ENCODE results near the gene ASIC2. TPM values are rescaled to one million over a fixed set of nuclear protein-coding genes. Genes with fewer than 3 reads are reported as not detected.

Gene ASIC2
- total RNA-seq, 3 donors from 2014 or later: 0.15 to 0.16 TPM; not detected in 1

DNA sequence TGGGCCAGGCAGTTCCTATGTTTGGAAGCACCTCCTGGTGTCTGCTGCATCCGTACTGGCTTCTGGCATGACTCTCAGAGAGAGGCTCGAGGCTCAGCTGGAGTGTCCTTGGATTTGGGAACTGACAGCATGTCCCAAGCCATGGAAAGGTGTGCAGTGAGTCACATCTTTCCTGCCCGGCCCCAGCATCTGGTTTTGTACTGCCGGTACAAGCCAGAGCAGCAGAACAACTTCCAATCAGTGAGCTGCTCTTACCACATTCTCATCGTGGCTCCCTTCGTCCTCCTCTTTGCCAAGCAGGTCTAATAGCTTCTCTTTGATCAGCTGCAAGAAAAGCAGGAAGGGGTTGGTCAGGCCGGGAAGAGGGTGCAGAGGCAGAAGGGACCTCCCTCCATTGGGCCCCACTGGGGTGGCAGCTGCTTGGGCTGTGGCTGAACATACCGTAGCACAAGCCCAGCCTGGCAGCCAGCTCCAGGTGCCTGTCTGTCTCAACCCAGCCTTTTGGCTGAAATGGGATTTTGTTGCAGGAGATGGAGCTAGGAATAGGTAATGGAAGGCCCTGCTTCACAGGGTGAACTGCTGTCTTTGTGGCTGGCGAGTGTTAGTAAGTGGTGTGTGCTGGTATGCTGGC lies 277.3 kb downstream of the ASIC2 start:
- DNase-seq (ENCODE audit: low spot score in 2 of 2): no peak
- TF ChIP-seq POLR2A (IDR thresholded peaks at IDR 0.05) (no peak), POLR2AphosphoS5 (IDR thresholded peaks at IDR 0.05) (no peak)
- TF ChIP-seq, protein P1, sequence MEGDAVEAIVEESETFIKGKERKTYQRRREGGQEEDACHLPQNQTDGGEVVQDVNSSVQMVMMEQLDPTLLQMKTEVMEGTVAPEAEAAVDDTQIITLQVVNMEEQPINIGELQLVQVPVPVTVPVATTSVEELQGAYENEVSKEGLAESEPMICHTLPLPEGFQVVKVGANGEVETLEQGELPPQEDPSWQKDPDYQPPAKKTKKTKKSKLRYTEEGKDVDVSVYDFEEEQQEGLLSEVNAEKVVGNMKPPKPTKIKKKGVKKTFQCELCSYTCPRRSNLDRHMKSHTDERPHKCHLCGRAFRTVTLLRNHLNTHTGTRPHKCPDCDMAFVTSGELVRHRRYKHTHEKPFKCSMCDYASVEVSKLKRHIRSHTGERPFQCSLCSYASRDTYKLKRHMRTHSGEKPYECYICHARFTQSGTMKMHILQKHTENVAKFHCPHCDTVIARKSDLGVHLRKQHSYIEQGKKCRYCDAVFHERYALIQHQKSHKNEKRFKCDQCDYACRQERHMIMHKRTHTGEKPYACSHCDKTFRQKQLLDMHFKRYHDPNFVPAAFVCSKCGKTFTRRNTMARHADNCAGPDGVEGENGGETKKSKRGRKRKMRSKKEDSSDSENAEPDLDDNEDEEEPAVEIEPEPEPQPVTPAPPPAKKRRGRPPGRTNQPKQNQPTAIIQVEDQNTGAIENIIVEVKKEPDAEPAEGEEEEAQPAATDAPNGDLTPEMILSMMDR (IDR thresholded peaks at IDR 0.05): no peak
- H3K4me3 ChIP-seq: no peak overlapping the region
- no peaks in the 10 kb centered on the region for H3K4me1 ChIP-seq
- H3K9me3 ChIP-seq: no peaks in the 10 kb centered on the region
- H3K27me3 ChIP-seq: no peaks in the 10 kb centered on the region
- H3K36me3 ChIP-seq: no peaks in the 10 kb centered on the region
- H3K27ac ChIP-seq: no peak overlapping the region
- intact Hi-C loops (cut with DNase I; ENCODE audit: low total_unique reads): no loop called here

DNA sequence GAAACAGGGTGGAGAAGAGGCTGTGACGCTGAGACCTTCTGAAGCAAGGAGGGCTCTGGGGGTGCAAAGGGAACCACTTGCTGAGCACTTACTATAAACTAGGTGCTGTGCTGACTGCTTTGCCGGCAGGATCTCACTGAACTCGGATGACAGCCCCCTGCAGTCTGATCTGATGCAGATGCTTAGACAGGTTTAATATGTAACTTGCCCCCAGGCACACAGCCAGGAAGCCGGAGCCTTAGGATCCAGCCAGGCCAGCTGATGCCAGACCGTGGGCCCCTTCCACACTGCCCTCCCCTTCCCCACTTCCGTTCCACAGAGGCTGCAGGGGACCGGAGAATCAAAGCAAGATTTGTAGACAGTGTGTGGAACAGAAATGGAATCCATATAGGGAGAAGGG lies 278.3 kb downstream of the ASIC2 start:
- intact Hi-C loops (cut with DNase I; ENCODE audit: low total_unique reads): no loop called here
- no peak overlapping the region for H3K27ac ChIP-seq
- no peaks in the 10 kb centered on the region for H3K36me3 ChIP-seq
- no peak overlapping the region for H3K4me3 ChIP-seq
- H3K27me3 ChIP-seq: no peaks in the 10 kb centered on the region
- DNase-seq (ENCODE audit: low spot score in 2 of 2): no peak
- H3K4me1 ChIP-seq: no peaks in the 10 kb centered on the region
- no peak for TF ChIP-seq POLR2AphosphoS5 (IDR thresholded peaks at IDR 0.05)
- TF ChIP-seq, protein P1 (IDR thresholded peaks at IDR 0.05): no peak
- no peaks in the 10 kb centered on the region for H3K9me3 ChIP-seq

DNA sequence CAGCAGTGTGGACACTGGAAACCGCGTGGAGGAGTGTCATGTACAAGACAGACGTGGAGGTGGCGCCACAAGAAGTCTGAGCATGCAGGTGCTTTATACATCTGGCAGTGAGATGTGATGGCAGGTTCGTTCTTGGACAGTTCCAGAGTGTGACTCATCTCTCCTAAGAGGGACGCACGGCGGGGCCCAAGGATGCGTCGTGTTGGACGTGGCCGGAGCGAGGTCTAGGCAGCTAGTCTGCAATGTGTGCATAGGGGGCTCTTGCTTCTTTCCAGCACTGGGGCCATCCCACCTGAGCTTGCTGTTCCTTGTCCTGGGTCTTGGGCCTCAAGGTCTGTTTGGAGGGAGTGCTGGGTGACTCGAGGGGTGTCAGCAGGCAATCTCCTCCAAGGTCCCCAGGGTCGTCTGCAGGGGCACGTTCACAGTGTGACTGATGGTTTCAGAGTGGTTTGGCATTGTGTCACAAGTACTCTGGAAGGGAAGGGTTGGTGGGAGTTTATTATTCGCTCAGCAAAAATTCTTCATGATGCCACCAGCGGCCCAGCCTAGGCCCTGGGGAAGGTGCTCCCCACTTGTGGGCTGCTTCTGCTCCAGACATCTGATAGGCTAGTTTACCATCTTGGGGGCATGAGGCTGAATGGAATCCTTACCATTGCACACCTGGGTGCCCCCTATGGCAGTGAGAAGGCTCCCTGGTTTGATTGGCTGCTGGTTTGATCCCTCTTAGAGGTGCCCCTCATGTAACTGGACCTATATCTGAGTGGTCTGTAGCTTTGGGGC lies 279.3 kb downstream of the ASIC2 start:
- Histone ChIP-seq H3K36me3 (no peaks in the 10 kb centered on the region), H3K4me3 (no peak overlapping the region), H3K27me3 (no peaks in the 10 kb centered on the region), H3K4me1 (no peaks in the 10 kb centered on the region), H3K9me3 (no peaks in the 10 kb centered on the region), H3K27ac (no peak overlapping the region)
- intact Hi-C loops (cut with DNase I; ENCODE audit: low total_unique reads): no loop called here
- TF ChIP-seq POLR2AphosphoS5 (IDR thresholded peaks at IDR 0.05): no peak
- TF ChIP-seq, protein P1 (IDR thresholded peaks at IDR 0.05): no peak
- no peak for TF ChIP-seq POLR2A (IDR thresholded peaks at IDR 0.05)
- DNase-seq (ENCODE audit: low spot score in 2 of 2): no peak

DNA sequence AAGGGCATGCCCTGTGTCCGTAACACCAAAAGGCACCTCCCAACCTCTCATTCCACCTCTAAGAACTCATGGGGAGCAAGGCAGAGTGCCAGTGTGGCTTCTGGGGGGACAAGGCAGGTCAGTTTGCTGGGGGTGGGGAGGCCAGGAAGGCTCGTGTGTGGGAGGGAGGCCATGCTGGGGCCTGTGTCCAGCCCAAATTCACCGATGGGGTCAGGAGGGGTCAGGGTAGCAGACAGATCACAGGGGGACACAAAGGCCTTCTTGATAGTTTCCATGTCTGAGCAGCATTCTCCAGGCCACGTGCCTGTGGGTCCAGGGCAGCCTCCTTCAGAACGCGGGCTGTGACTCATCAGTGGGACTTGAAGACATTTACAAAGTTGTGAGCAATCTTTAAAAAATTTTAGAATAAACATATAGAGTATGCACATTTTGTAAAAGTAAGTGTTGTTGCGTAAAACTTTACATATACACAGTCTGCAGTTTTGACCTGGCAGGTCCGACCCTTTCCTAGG lies 280.5 kb downstream of the ASIC2 start:
- intact Hi-C loops (cut with DNase I; ENCODE audit: low total_unique reads): no loop called here
- no peaks in the 10 kb centered on the region for H3K4me1 ChIP-seq
- TF ChIP-seq, protein P1 (IDR thresholded peaks at IDR 0.05): no peak
- TF ChIP-seq POLR2A (IDR thresholded peaks at IDR 0.05) (no peak), POLR2AphosphoS5 (IDR thresholded peaks at IDR 0.05) (no peak)
- no peak overlapping the region for H3K4me3 ChIP-seq
- H3K9me3 ChIP-seq: no peaks in the 10 kb centered on the region
- DNase-seq (ENCODE audit: low spot score in 2 of 2): no peak
- H3K36me3 ChIP-seq: no peaks in the 10 kb centered on the region
- H3K27ac ChIP-seq: no peak overlapping the region
- H3K27me3 ChIP-seq: no peaks in the 10 kb centered on the region

DNA sequence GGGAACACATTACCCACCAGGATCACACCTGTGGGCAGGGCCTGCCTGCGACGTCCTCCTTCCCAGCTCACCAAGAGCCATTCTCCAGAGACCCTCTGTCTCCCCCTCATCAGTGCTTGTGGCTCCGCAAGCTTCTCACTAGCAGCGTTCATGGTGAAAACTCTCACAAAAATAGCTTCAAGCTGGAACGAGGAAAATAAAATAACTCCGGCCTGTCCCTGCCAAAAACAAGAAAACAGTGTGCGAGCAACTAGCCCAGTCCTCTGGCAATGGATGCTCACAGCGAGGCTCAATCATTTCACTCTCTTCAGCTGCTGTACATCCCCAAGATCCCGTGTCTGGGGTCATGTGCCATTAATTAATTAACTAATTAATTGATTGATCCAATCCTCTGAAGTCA lies 283.5 kb downstream of the ASIC2 start:
- Histone ChIP-seq H3K9me3 (no peaks in the 10 kb centered on the region), H3K4me3 (no peak overlapping the region), H3K36me3 (no peaks in the 10 kb centered on the region), H3K27me3 (no peaks in the 10 kb centered on the region), H3K4me1 (no peaks in the 10 kb centered on the region), H3K27ac (no peak overlapping the region)
- no peak for DNase-seq (ENCODE audit: low spot score in 2 of 2)
- intact Hi-C loops (cut with DNase I; ENCODE audit: low total_unique reads): no loop called here
- TF ChIP-seq, protein P1 (IDR thresholded peaks at IDR 0.05): no peak
- TF ChIP-seq POLR2A (IDR thresholded peaks at IDR 0.05) (no peak), POLR2AphosphoS5 (IDR thresholded peaks at IDR 0.05) (no peak)
